Measurements from ENCODE around the gene EPM2A.
"Not testable (repeated sequence)": the region's sequence is repeated elsewhere in the genome, so short reads cannot be mapped to it uniquely, and the experiment has no call there.

The EPM2A gene

GRCh38 chr6:145735356-145736165 is at the start of gene EPM2A:
Gene EPM2A, minus strand, starts transcription at chr6:145735520. Its CDS starts 22 bp downstream, at chr6:145735498.
- DNase-seq (ENCODE audit: low read depth in 2 of 2), result peak; percentile 37 to 41

GRCh38 chr6:145784683-145785082 is 49.4 kb upstream of the EPM2A start:
- DNase-seq (ENCODE audit: low read depth in 2 of 2), result no peak

- DNase-seq (ENCODE audit: low read depth in 2 of 2), result no peak
Measured at GRCh38 chr6:145783796-145784195, 48.5 kb upstream of the EPM2A start.

- DNase-seq (ENCODE audit: low read depth in 2 of 2), result no peak
Measured at GRCh38 chr6:145772846-145773245, 37.5 kb upstream of the EPM2A start.

GRCh38 chr6:145765449-145765848 is 30.1 kb upstream of the EPM2A start:
- DNase-seq (ENCODE audit: low read depth in 2 of 2), result no peak

GRCh38 chr6:145763742-145764141 is 28.4 kb upstream of the EPM2A start:
- no peak for DNase-seq (ENCODE audit: low read depth in 2 of 2)

- DNase-seq (ENCODE audit: low read depth in 2 of 2), result no peak
Measured at GRCh38 chr6:145761584-145761983, 26.3 kb upstream of the EPM2A start.

- DNase-seq (ENCODE audit: low read depth in 2 of 2), result no peak
Measured at GRCh38 chr6:145758113-145758512, 22.8 kb upstream of the EPM2A start.

- DNase-seq (ENCODE audit: low read depth in 2 of 2), result peak; percentile 96 to 97
Measured at GRCh38 chr6:145756170-145756662, 20.9 kb upstream of the EPM2A start.

GRCh38 chr6:145755682-145756081 is 20.4 kb upstream of the EPM2A start:
- DNase-seq (ENCODE audit: low read depth in 2 of 2), result no peak

GRCh38 chr6:145752638-145753037 is 17.3 kb upstream of the EPM2A start:
- no peak for DNase-seq (ENCODE audit: low read depth in 2 of 2)

GRCh38 chr6:145749632-145750031 is 14.3 kb upstream of the EPM2A start:
- peak; percentile 52 to 55 for DNase-seq (ENCODE audit: low read depth in 2 of 2)

GRCh38 chr6:145745861-145746260 is 10.5 kb upstream of the EPM2A start:
- DNase-seq (ENCODE audit: low read depth in 2 of 2), result no peak

GRCh38 chr6:145744619-145745018 is 9.3 kb upstream of the EPM2A start:
- no peak for DNase-seq (ENCODE audit: low read depth in 2 of 2)

- DNase-seq (ENCODE audit: low read depth in 2 of 2), result no peak
Measured at GRCh38 chr6:145743332-145743731, 8.0 kb upstream of the EPM2A start.

- not testable (repeated sequence) for DNase-seq (ENCODE audit: low read depth in 2 of 2)
Measured at GRCh38 chr6:145742472-145742871, 7.2 kb upstream of the EPM2A start.

- DNase-seq (ENCODE audit: low read depth in 2 of 2), result not testable (repeated sequence)
Measured at GRCh38 chr6:145739685-145740084, 4.4 kb upstream of the EPM2A start.

GRCh38 chr6:145738265-145738664 is 2.9 kb upstream of the EPM2A start:
- DNase-seq (ENCODE audit: low read depth in 2 of 2), result no peak

GRCh38 chr6:145736661-145737144 is 1.4 kb upstream of the EPM2A start:
- no peak for DNase-seq (ENCODE audit: low read depth in 2 of 2)

- DNase-seq (ENCODE audit: low read depth in 2 of 2), result peak; percentile 67 to 72
Measured at GRCh38 chr6:145734486-145735355, 599 bp downstream of the EPM2A start.

GRCh38 chr6:145733810-145734209 is 1.5 kb downstream of the EPM2A start:
- DNase-seq (ENCODE audit: low read depth in 2 of 2), result no peak

GRCh38 chr6:145733207-145733606 is 2.1 kb downstream of the EPM2A start:
- no peak for DNase-seq (ENCODE audit: low read depth in 2 of 2)

Measured in fibroblast of skin of left quadriceps (primary cell).